DND-41 (cell line): ENCODE results near the gene PDZRN3.

Experiments
- ATAC-seq: fragments of 200-7000 bp; cut with Tn5 transposase; 3 replicates; pipeline ENCODE4 v1.9.1; 2021; ENCODE audit warnings: low read depth; ENCODE audit not compliant: insufficient read depth
- DNase-seq: peaks from one replicate; pipeline ENCODE4 v3.0.0-alpha.2; 2020
- H2AFZ ChIP-seq: 2 replicates; pipeline ENCODE4 v1.6.0; 2012; ENCODE audit warnings: low read depth, low read length
- H3K27ac ChIP-seq: 2 replicates; pipeline ENCODE4 v1.5.1; 2012; ENCODE audit warnings: low read length, inconsistent platforms
- H3K27me3 ChIP-seq: fragments of 200-600 bp; sonication (generic); 2 replicates; pipeline ENCODE4 v1.6.0; 2012; ENCODE audit warnings: low read length, mild to moderate bottlenecking, inconsistent platforms; ENCODE audit not compliant: insufficient read depth, poor library complexity
- H3K36me3 ChIP-seq: 2 replicates; pipeline ENCODE4 v1.5.1; 2012; ENCODE audit warnings: low read length, inconsistent platforms; ENCODE audit not compliant: insufficient read depth
- H3K4me1 ChIP-seq: 2 replicates; pipeline ENCODE4 v1.5.1; 2012; ENCODE audit warnings: mild to moderate bottlenecking, low read length; ENCODE audit not compliant: insufficient read depth
- H3K4me2 ChIP-seq: 2 replicates; pipeline ENCODE4 v1.6.0; 2012; ENCODE audit warnings: mild to moderate bottlenecking, moderate library complexity, low read length, inconsistent platforms; ENCODE audit not compliant: insufficient read depth
- H3K4me3 ChIP-seq, 2 experiments: fragments of 200-600 bp in 1 of 2; shearing (Covaris generic) in 1 of 2; 2 replicates each; pipeline ENCODE4 v1.5.1; 2012 to 2016; ENCODE audit warnings: inconsistent platforms in 2 of 2, low read length in 2 of 2, mild to moderate bottlenecking in 2 of 2, low read depth in 1 of 2, moderate library complexity in 1 of 2
- H3K79me2 ChIP-seq: 2 replicates; pipeline ENCODE4 v1.6.0; 2012; ENCODE audit warnings: low read length, inconsistent platforms; ENCODE audit not compliant: insufficient read depth
- H3K9ac ChIP-seq: 2 replicates; pipeline ENCODE4 v1.6.0; 2012; ENCODE audit warnings: low read depth, mild to moderate bottlenecking, inconsistent platforms, low read length, moderate library complexity
- H3K9me3 ChIP-seq: 2 replicates; pipeline ENCODE4 v1.5.1; 2012; ENCODE audit warnings: low read length, moderate library complexity, mild to moderate bottlenecking, inconsistent platforms; ENCODE audit not compliant: insufficient read depth, severe bottlenecking
- H4K20me1 ChIP-seq: 2 replicates; pipeline ENCODE4 v1.6.0; 2012; ENCODE audit warnings: low read length; ENCODE audit not compliant: insufficient read depth
- CTCF ChIP-seq: IDR thresholded peaks from 2 replicates; pipeline ENCODE4 v1.5.1; 2012; ENCODE audit warnings: borderline replicate concordance, low read length, moderate library complexity, mild to moderate bottlenecking; ENCODE audit not compliant: poor library complexity, severe bottlenecking; ENCODE audit errors: extremely low read depth
- EZH2 ChIP-seq: IDR thresholded peaks from 3 replicates; pipeline ENCODE4 v1.6.1; 2012; ENCODE audit warnings: borderline replicate concordance, low read depth, mild to moderate bottlenecking, moderate library complexity, low read length, inconsistent platforms; ENCODE audit not compliant: severe bottlenecking

PDZRN3 gene

GRCh38 chr3:73592154-73593144 is 32.3 kb downstream of the PDZRN3 start:
- Histone ChIP-seq H3K27ac (no peak overlapping the region), H3K9me3 (no peaks in the 10 kb centered on the region), H3K4me3 (no peak overlapping the region), H3K9ac (no peak overlapping the region), H3K4me1 (no peaks in the 10 kb centered on the region), H3K27me3 (peaks cover 3% of the 10 kb centered on the region), H3K79me2 (no peaks in the 10 kb centered on the region), H3K36me3 (no peaks in the 10 kb centered on the region), H3K4me2 (no peak overlapping the region), H4K20me1 (no peaks in the 10 kb centered on the region), H2AFZ (no peak overlapping the region)
- ATAC-seq: no peak
- DNase-seq: no peak
- no peak for TF ChIP-seq EZH2
- no peak for TF ChIP-seq CTCF

GRCh38 chr3:73591286-73591800 is 33.4 kb downstream of the PDZRN3 start:
- Histone ChIP-seq H3K9me3 (no peaks in the 10 kb centered on the region), H3K36me3 (no peaks in the 10 kb centered on the region), H3K9ac (no peak overlapping the region), H3K4me1 (no peaks in the 10 kb centered on the region), H3K4me2 (no peak overlapping the region), H3K27me3 (peaks cover 3% of the 10 kb centered on the region), H3K4me3 (no peak overlapping the region), H2AFZ (no peak overlapping the region), H3K27ac (no peak overlapping the region), H4K20me1 (no peaks in the 10 kb centered on the region), H3K79me2 (no peaks in the 10 kb centered on the region)
- DNase-seq (no peak), ATAC-seq (no peak)
- TF ChIP-seq EZH2 (no peak), CTCF (no peak)

- Histone ChIP-seq H2AFZ (no peak overlapping the region), H4K20me1 (no peaks in the 10 kb centered on the region), H3K4me2 (no peak overlapping the region), H3K4me3 (no peak overlapping the region), H3K27me3 (no peaks in the 10 kb centered on the region), H3K36me3 (no peaks in the 10 kb centered on the region), H3K9me3 (no peaks in the 10 kb centered on the region), H3K9ac (no peak overlapping the region), H3K27ac (no peak overlapping the region), H3K4me1 (no peaks in the 10 kb centered on the region), H3K79me2 (no peaks in the 10 kb centered on the region)
- TF ChIP-seq EZH2: no peak
- no peak for TF ChIP-seq CTCF
- DNase-seq: no peak
- no peak for ATAC-seq
Measured at GRCh38 chr3:73586628-73587027, 38.1 kb downstream of the PDZRN3 start.
